ENCODE results near the gene ZYG11A.

Gene ZYG11A

GRCh38 chr1:52925571-52926005 lies 83.0 kb downstream of the ZYG11A start:
- Histone ChIP-seq H3K27me3 (ENCODE audit: control insufficient read depth in 3 of 3, insufficient read depth in 3 of 3, low read depth in 1 of 3, low read length in 3 of 3) (peaks cover 7 to 73% (median 46%) of the 10 kb centered on the region in 3 experiments), H2AK5ac (ENCODE audit: low read depth, low read length) (no peak overlapping the region), H3K4ac (ENCODE audit: low read length) (no peak overlapping the region), H2BK15ac (ENCODE audit: low read length) (no peak overlapping the region), H3K4me1 (ENCODE audit: control insufficient read depth in 2 of 2, insufficient read depth in 1 of 2, low read depth in 1 of 2, low read length in 2 of 2) (peaks cover 0 to 4% of the 10 kb centered on the region in 2 donors), H3K23ac (ENCODE audit: low read depth, low read length, poor library complexity) (no peak overlapping the region), H2BK5ac (ENCODE audit: low read length) (no peak overlapping the region), H3K27ac (replicated peaks; ENCODE audit: low read length) (no peak overlapping the region), H3K79me1 (ENCODE audit: low read depth, low read length) (no peaks in the 10 kb centered on the region), H2BK12ac (ENCODE audit: low read length) (no peak overlapping the region), H2BK120ac (ENCODE audit: low read depth, low read length) (no peak overlapping the region), H4K91ac (ENCODE audit: low read depth, low read length, poor library complexity) (no peak overlapping the region), H3K9me3 (replicated peaks in 1 of 2; ENCODE audit: control insufficient read depth in 2 of 2, insufficient read depth in 1 of 2, low read depth in 1 of 2, low read length in 2 of 2) (peaks cover 0 to 11% of the 10 kb centered on the region in 2 donors), H3K9ac (ENCODE audit: low read depth, low read length, poor library complexity) (no peak overlapping the region), H3K36me3 (replicated peaks in 1 of 2; ENCODE audit: control insufficient read depth in 2 of 2, insufficient read depth in 2 of 2, low read length in 2 of 2) (no peaks in the 10 kb centered on the region), H2AFZ (ENCODE audit: low read length) (no peak overlapping the region), H3K18ac (ENCODE audit: low read length) (no peak overlapping the region), H3K4me3 (ENCODE audit: low read length in 2 of 2) (no peak overlapping the region), H3K4me2 (ENCODE audit: insufficient read depth, low read length, poor library complexity, severe bottlenecking) (no peak overlapping the region), H3K14ac (ENCODE audit: low read length) (no peak overlapping the region), H4K8ac (ENCODE audit: low read depth, low read length) (no peak overlapping the region)
- WGBS, 2 donors (ENCODE audit: extremely low coverage in 2 of 2, insufficient read length in 2 of 2, insufficient replicate concordance in 1 of 2): no CpG with 5 or more reads among the region's 5 CpGs
- no peak for DNase-seq (ENCODE audit: low spot score)

DNA sequence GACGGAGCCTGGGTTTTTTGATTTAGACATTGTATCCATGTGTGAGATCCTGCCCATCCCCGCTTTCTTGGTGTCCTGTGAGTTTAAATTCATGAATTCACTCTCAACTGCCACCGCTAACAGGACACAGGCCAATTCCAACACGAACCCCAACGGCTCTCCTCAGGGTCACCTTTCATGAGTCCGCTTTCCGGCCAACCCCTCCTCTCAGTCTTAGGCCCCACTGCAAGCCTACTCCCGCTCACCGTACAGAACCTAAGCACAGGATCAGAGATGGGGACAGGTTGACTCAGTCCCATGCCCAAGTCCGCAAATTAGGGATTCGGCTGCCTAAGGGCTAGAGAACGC lies 84.3 kb downstream of the ZYG11A start:
- WGBS, 2 donors (ENCODE audit: extremely low coverage in 2 of 2, insufficient read length in 2 of 2, insufficient replicate concordance in 1 of 2): no CpG with 5 or more reads among the region's 12 CpGs
- Histone ChIP-seq H3K23ac (ENCODE audit: low read depth, low read length, poor library complexity) (no peak overlapping the region), H2BK5ac (ENCODE audit: low read length) (peak overlapping the region; percentile 14), H3K4ac (ENCODE audit: low read length) (no peak overlapping the region), H3K4me3 (ENCODE audit: low read length in 2 of 2) (peak overlapping the region; percentile 58 to 79), H3K18ac (ENCODE audit: low read length) (peak overlapping the region; percentile 86), H2BK12ac (ENCODE audit: low read length) (no peak overlapping the region), H3K9me3 (replicated peaks in 1 of 2; ENCODE audit: control insufficient read depth in 2 of 2, insufficient read depth in 1 of 2, low read depth in 1 of 2, low read length in 2 of 2) (peaks cover 0 to 9% of the 10 kb centered on the region in 2 donors), H2AK5ac (ENCODE audit: low read depth, low read length) (no peak overlapping the region), H4K91ac (ENCODE audit: low read depth, low read length, poor library complexity) (no peak overlapping the region), H3K4me1 (ENCODE audit: control insufficient read depth in 2 of 2, insufficient read depth in 1 of 2, low read depth in 1 of 2, low read length in 2 of 2) (peaks cover 0 to 4% of the 10 kb centered on the region in 2 donors), H3K36me3 (replicated peaks in 1 of 2; ENCODE audit: control insufficient read depth in 2 of 2, insufficient read depth in 2 of 2, low read length in 2 of 2) (no peaks in the 10 kb centered on the region), H3K27me3 (ENCODE audit: control insufficient read depth in 3 of 3, insufficient read depth in 3 of 3, low read depth in 1 of 3, low read length in 3 of 3) (peaks cover 0 to 61% (median 33%) of the 10 kb centered on the region in 3 experiments), H3K14ac (ENCODE audit: low read length) (no peak overlapping the region), H4K8ac (ENCODE audit: low read depth, low read length) (no peak overlapping the region), H3K9ac (ENCODE audit: low read depth, low read length, poor library complexity) (no peak overlapping the region), H3K79me1 (ENCODE audit: low read depth, low read length) (no peaks in the 10 kb centered on the region), H3K27ac (replicated peaks; ENCODE audit: low read length) (no peak overlapping the region), H2BK120ac (ENCODE audit: low read depth, low read length) (no peak overlapping the region), H3K4me2 (ENCODE audit: insufficient read depth, low read length, poor library complexity, severe bottlenecking) (peak overlapping the region; percentile 99), H2AFZ (ENCODE audit: low read length) (peak overlapping the region; percentile 92), H2BK15ac (ENCODE audit: low read length) (no peak overlapping the region)
- no peak for DNase-seq (ENCODE audit: low spot score)

- H2BK15ac ChIP-seq (ENCODE audit: low read length): peak within 1 kb of the TSS; percentile 38
- H3K23ac ChIP-seq (ENCODE audit: low read depth, low read length, poor library complexity): peak within 1 kb of the TSS; percentile 61
- H3K36me3 ChIP-seq (replicated peaks in 1 of 2; ENCODE audit: control insufficient read depth in 2 of 2, insufficient read depth in 2 of 2, low read length in 2 of 2): no peaks in the 10 kb centered on the region
- peak within 1 kb of the TSS; percentile 99 for H3K4me2 ChIP-seq (ENCODE audit: insufficient read depth, low read length, poor library complexity, severe bottlenecking)
- H2BK5ac ChIP-seq (ENCODE audit: low read length): peak within 1 kb of the TSS; percentile 14
- peak within 1 kb of the TSS; percentile 92 for H2AFZ ChIP-seq (ENCODE audit: low read length)
- no peak within 1 kb of the TSS for H4K8ac ChIP-seq (ENCODE audit: low read depth, low read length)
- H3K79me1 ChIP-seq (ENCODE audit: low read depth, low read length): no peaks in the 10 kb centered on the region
- H3K9me3 ChIP-seq (replicated peaks in 1 of 2; ENCODE audit: control insufficient read depth in 2 of 2, insufficient read depth in 1 of 2, low read depth in 1 of 2, low read length in 2 of 2): peaks cover 0 to 9% of the 10 kb centered on the region in 2 donors
- WGBS, 2 donors (ENCODE audit: extremely low coverage in 2 of 2, insufficient read length in 2 of 2, insufficient replicate concordance in 1 of 2): no CpG with 5 or more reads among the region's 65 CpGs
- H4K91ac ChIP-seq (ENCODE audit: low read depth, low read length, poor library complexity): no peak within 1 kb of the TSS
- H3K9ac ChIP-seq (ENCODE audit: low read depth, low read length, poor library complexity): peak within 1 kb of the TSS; percentile 86
- H3K14ac ChIP-seq (ENCODE audit: low read length): peak within 1 kb of the TSS; percentile 86
- H3K18ac ChIP-seq (ENCODE audit: low read length): peak within 1 kb of the TSS; percentile 95
- H2BK12ac ChIP-seq (ENCODE audit: low read length): peak within 1 kb of the TSS; percentile 81
- H2AK5ac ChIP-seq (ENCODE audit: low read depth, low read length): no peak within 1 kb of the TSS
- peak within 1 kb of the TSS; percentile 47 for H2BK120ac ChIP-seq (ENCODE audit: low read depth, low read length)
- no peak within 1 kb of the TSS for H3K27ac ChIP-seq (replicated peaks; ENCODE audit: low read length)
- DNase-seq (ENCODE audit: low spot score): peak; percentile 69
- peaks cover 0 to 55% (median 27%) of the 10 kb centered on the region in 3 experiments for H3K27me3 ChIP-seq (ENCODE audit: control insufficient read depth in 3 of 3, insufficient read depth in 3 of 3, low read depth in 1 of 3, low read length in 3 of 3)
- H3K4me1 ChIP-seq (ENCODE audit: control insufficient read depth in 2 of 2, insufficient read depth in 1 of 2, low read depth in 1 of 2, low read length in 2 of 2): peaks cover 0 to 4% of the 10 kb centered on the region in 2 donors
- H3K4me3 ChIP-seq (ENCODE audit: low read length in 2 of 2): peak within 1 kb of the TSS; percentile 58 to 81
- no peak within 1 kb of the TSS for H3K4ac ChIP-seq (ENCODE audit: low read length)
Observed at GRCh38 chr1:52927212-52928014, 84.9 kb downstream of the ZYG11A start, which contains the start of gene SCP2. SCP2 (plus strand) TSS chr1:52927276; CDS start chr1:52927397, 121 bp downstream.

- H4K8ac ChIP-seq (ENCODE audit: low read depth, low read length): no peak overlapping the region
- peaks cover 0 to 4% of the 10 kb centered on the region in 2 donors for H3K4me1 ChIP-seq (ENCODE audit: control insufficient read depth in 2 of 2, insufficient read depth in 1 of 2, low read depth in 1 of 2, low read length in 2 of 2)
- H3K4me2 ChIP-seq (ENCODE audit: insufficient read depth, low read length, poor library complexity, severe bottlenecking): peak overlapping the region; percentile 99
- peaks cover 0 to 49% (median 23%) of the 10 kb centered on the region in 3 experiments for H3K27me3 ChIP-seq (ENCODE audit: control insufficient read depth in 3 of 3, insufficient read depth in 3 of 3, low read depth in 1 of 3, low read length in 3 of 3)
- H3K36me3 ChIP-seq (replicated peaks in 1 of 2; ENCODE audit: control insufficient read depth in 2 of 2, insufficient read depth in 2 of 2, low read length in 2 of 2): no peaks in the 10 kb centered on the region
- H2BK120ac ChIP-seq (ENCODE audit: low read depth, low read length): peak overlapping the region; percentile 47
- no peak overlapping the region for H3K27ac ChIP-seq (replicated peaks; ENCODE audit: low read length)
- H3K9me3 ChIP-seq (replicated peaks in 1 of 2; ENCODE audit: control insufficient read depth in 2 of 2, insufficient read depth in 1 of 2, low read depth in 1 of 2, low read length in 2 of 2): peaks cover 0 to 3% of the 10 kb centered on the region in 2 donors
- H3K9ac ChIP-seq (ENCODE audit: low read depth, low read length, poor library complexity): peak overlapping the region; percentile 86
- H2BK12ac ChIP-seq (ENCODE audit: low read length): no peak overlapping the region
- H2BK15ac ChIP-seq (ENCODE audit: low read length): no peak overlapping the region
- H3K14ac ChIP-seq (ENCODE audit: low read length): no peak overlapping the region
- no peak overlapping the region for H2BK5ac ChIP-seq (ENCODE audit: low read length)
- no peak for DNase-seq (ENCODE audit: low spot score)
- H4K91ac ChIP-seq (ENCODE audit: low read depth, low read length, poor library complexity): no peak overlapping the region
- H3K4me3 ChIP-seq (ENCODE audit: low read length in 2 of 2): peak overlapping the region; percentile 58 to 81
- H3K4ac ChIP-seq (ENCODE audit: low read length): no peak overlapping the region
- no peaks in the 10 kb centered on the region for H3K79me1 ChIP-seq (ENCODE audit: low read depth, low read length)
- H3K18ac ChIP-seq (ENCODE audit: low read length): no peak overlapping the region
- H2AFZ ChIP-seq (ENCODE audit: low read length): peak overlapping the region; percentile 92
- H2AK5ac ChIP-seq (ENCODE audit: low read depth, low read length): no peak overlapping the region
- H3K23ac ChIP-seq (ENCODE audit: low read depth, low read length, poor library complexity): no peak overlapping the region
- WGBS, 2 donors (ENCODE audit: extremely low coverage in 2 of 2, insufficient read length in 2 of 2, insufficient replicate concordance in 1 of 2): no CpG with 5 or more reads among the region's 15 CpGs
Observed at GRCh38 chr1:52928015-52928404, 85.5 kb downstream of the ZYG11A start.
